ENCODE results near the gene ZFTA. TPM values are rescaled to one million over a fixed set of nuclear protein-coding genes. Genes with fewer than 3 reads are reported as not detected.
A peak's percentile ranks its signal among the peaks of the same experiment; 100 is the strongest.

Gene ZFTA
- total RNA-seq, 2 donors from 2014 or later: 4.5 to 7.5 TPM

DNA sequence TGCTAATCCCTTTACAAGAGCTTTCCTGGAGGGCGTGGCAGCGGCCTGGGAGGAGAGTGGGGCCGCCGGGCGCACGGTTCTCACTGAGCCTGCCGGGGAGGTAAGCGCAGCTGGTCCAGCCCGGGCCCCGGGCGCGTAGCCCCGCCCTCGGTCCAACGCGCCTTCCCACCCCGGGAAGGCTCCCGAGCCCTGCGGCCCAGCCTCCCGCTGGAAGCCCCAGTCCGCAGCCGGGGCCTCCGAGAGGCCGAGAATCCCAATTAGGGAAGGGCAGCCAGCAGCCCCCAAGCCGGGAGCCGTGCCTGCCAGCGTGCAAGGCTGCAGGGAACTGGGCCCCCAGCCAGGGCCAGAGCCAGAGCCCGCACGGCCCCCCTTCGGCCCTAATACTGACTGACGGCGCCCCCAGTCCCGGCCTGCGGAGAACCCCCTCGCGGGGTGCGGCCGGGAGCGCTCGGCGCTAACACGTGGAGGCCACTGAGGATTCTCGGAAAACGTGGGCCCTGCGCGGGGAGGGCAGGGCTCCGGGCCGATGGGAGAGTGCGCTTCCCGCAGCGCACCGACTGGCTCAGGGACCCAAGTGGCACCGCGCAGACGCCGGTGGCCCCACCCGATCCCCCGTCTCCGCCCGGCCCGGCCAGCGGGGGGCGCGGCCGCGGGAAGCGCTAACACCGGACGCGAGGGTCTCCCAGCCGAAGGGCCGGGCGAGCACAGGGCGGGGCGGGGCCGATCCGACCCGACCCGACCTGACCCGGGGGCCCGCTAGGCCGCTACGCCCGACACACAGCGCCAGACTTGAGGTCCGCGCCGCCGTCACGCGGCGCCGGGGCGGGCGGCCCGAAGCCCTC, 5.7 kb downstream of the ZFTA start:
- ATAC-seq (peak; percentile 58), DNase-seq (peak; percentile 48 to 54)
- intact Hi-C loops (cut with DNase I, micrococcal nuclease): no loop called here

DNA sequence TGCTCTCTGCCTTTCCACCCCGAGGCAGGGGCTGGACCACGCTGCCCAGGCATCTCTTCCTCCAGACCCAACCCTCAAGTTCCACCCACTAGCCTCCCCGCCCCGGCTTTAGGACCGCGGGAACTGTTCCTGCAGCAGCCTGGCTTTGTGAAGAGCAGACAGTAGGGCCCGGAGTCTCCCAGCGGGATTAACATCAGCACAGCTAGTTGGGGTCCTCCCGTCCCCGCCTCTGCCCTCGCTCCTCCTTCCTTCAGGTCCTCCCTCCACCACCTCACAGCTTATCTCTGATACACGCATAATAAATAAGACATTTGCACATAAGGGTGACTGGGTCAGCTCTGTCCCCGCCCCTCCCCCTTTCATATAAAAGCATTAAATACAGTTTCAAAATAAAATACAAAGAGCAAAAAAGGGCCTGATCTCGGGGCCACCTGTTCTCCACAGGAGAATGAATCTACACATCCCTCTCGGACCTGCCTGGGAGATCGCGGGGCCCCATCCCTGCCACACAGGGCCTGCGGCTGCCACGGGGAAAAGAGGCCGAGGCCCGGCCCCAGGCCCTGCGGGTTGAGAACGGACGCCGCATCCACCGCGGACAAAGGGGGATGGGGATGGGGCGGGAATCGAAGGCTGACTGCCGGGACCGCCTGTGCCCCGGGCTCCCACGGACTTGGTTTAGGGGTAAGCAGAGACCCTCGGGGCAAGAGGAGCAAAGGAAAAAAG, 6.5 kb downstream of the ZFTA start:
- ATAC-seq: no peak
- intact Hi-C loops (cut with DNase I, micrococcal nuclease): no loop called here

DNA sequence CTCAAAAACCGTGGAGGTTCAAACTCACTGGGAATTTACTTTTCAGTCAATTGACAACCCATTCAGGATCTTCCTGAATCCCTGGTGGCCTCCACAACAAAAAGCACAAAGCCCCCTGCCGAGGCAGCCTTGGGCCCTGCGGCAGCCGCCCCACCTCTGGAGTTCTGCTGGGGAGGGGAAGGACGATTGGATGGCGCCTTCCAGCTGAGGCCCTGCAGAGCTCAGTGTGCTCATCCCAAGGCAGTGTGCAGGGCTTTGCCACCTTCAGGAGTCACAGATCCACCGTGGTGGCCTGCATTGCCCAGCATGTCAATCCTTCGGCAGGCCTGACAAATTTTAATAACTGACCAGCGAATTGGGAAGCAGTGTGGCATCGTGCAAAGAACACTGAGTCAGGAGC, 7.4 kb downstream of the ZFTA start:
- DNase-seq: no peak
- intact Hi-C loops (cut with DNase I, micrococcal nuclease): no loop called here
- no peak for ATAC-seq

More for the DNA sequence above, 6.5 kb downstream of the ZFTA start:
- peak; percentile 14 to 30 for DNase-seq

DNA sequence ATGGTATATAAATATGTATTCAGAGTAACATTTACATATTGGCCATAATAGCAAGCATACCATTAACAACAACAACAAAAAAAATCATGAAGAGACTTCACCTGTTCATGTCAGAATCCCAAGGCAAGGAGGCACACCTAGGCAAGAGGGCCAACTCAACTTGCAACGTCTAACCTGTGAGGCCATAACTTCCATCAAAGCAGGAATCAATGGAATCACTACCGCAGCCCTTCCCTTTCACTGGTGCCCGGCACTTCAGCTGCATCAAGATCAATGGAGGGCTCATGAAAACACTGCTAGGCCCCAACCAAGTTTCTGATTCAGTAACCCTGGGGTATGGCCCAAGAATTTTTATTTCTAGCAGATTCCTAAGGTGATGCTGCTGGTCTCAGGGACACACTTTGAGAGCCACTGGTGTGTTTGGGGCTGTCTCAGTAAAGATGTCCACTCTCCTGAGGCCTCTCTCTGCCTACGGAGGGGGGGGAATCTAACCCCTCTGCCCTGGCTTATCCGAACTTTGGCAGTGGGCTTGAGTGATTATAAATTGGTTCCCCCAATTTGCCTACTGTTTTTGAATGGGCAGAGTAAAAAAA, 8.0 kb downstream of the ZFTA start:
- ATAC-seq: no peak
- intact Hi-C loops (cut with DNase I, micrococcal nuclease): no loop called here
- no peak for DNase-seq

DNA sequence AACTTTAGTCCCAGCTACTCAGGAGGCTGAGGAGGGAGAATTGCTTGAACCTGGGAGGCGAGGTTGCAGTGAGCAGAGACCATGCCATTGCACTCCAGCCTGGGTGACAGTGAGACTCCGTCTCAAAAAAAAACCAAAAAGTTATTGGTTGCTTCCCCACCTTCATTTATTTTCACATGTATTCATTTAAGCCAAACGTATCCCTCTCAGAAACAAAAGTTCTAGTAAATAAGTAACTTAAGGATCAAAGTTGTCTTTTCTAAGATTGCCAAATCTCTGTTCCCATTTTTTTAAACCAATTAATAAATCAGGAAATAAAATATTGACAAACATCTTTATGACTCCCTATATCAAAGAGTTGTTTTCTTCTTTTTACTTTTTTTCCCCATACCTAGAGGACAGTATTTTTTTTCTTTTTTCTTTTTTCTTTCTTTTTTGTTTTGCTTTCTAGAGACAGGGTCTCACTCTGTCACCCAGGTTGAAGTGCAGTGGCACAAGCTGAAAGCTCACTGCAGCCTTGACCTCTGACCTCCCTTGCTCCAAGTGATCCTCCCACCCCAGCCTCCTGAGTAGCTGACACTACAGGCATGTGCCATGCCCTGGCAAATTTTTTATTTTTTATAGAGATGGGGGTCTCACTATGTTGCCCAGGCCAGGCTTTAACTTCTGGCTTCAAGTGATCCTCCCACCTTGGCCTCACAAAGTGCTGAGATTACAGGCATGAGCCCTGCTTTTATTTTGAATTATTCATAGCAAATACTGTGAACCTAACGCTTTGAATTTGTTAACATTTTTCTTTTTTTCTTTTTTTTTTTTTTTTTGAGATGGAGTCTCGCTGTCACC, 11.4 kb downstream of the ZFTA start:
- intact Hi-C loops (cut with DNase I, micrococcal nuclease): no loop called here
- DNase-seq: no peak
- ATAC-seq: no peak

DNA sequence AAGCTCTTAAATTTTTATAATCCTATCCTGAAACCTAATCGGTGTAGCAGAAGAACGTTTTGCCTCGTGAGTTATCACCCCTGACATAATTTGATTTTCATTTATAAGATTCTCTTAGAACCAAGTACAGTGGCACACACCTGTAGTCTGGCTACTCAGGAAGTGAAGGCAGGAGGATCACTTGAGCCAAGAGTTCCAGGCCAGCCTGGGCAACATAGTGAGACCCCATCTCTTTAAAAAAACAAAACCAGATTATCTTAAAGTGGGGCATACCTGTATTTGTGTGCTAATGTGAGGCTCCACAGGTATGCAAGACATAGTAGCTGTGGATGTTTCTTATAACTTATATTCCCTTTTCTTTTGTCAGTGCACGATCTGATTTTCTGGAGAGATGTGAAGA, 19.0 kb downstream of the ZFTA start:
- intact Hi-C loops (cut with DNase I, micrococcal nuclease): loop anchor here in 1 of 2 donors (10.0 kb wide), 1 partner anchor 85 kb away; no protein-coding TSS in a partner anchor
- DNase-seq (no peak), ATAC-seq (no peak)

DNA sequence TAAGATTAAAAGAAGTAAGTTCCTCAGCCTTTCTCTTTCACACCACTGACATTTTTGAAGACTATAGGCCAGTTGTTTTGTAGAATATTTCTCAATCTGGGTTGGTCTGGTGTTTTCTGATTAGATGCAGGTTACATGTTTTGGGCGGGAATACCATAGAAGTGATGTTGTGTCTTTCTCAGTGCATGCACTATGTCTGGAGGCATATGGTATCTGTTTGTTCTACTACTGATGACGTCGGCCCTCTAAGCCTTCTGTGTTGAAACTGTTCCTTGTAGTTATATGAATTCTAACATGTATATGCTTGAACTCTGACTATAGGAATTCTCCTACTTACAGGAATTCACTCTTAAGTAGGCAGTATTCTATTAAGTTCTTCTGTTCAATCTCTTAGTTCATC, 21.6 kb downstream of the ZFTA start:
- ATAC-seq: no peak
- DNase-seq: no peak
- intact Hi-C loops (cut with DNase I, micrococcal nuclease): loop anchor here in 1 of 2 donors (10.0 kb wide), 1 partner anchor 82 kb away; no protein-coding TSS in a partner anchor

DNA sequence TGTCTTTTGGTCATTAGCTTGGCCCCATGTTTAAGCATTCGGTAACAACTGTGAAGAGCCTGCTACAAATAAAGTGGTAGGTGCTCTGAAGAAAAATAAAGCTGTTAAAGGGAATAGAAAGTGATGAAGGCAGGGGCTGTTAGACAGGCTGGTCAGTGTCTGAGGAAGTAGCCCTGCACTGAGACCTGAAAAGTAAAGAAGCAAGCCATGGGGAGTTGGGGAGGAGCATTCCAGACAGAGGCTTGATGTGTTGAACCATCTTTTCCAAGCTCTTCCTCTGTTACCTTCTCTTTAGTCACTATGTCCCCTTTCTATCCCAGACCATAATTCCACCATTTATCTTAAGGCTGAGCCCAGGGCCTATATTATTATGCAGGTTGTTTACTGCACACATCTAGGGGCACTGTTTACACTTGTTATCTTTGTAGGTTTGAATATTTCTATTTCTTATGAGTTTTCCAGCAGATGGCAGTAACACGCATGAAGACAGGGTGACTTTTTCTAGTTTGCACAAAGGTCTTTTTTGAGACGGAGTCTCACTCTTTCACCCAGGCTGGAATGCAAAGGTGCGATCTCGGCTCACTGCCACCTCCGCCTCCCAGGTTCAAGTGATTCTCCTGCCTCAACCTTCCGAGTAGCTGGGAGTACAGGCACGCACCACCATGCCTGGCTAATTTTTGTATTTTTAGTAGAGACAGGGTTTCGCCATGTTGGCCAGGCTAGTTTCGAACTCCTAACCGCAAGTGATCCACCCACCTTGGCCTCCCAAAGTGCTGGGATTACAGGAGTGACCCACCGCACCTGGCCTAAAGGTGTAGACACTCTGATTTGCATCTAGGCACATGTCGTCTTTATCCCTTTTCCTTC, 23.0 kb downstream of the ZFTA start:
- intact Hi-C loops (cut with DNase I, micrococcal nuclease): loop anchor here in 1 of 2 donors (10.0 kb wide), 1 partner anchor 81 kb away; no protein-coding TSS in a partner anchor
- ATAC-seq (peak; percentile 44), DNase-seq (no peak)

DNA sequence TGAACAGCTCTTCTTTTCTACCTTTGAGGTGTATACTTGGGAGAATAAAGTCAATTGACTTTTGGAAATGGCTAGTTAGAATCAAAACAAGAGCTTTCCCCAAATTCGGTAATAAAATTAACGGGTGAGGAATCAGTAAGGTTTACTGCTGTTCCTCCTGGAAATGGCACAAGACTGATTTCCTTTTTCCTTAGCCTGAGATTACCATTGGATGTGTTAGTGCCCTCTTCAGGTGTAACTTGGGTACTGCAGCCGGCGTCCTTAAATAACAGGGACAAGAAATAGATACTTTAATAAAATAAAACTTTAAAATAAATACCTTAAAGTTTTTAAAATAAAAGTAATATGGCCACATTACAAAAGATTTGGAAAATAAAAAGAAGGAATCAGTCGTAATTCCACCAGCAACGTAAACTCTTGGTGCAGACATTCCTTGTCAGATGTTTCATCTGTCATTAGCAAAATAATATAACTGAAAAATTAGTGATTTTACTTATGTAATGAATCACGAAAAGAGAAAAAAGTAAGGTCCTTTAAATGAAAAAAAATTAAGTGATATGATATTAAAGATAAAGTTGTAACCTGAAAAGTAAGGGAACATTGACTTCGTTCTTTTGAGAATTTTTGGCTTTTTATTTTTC, 29.7 kb downstream of the ZFTA start:
- intact Hi-C loops (cut with DNase I, micrococcal nuclease): loop anchor here in 1 of 2 donors (5.0 to 10.0 kb wide), 2 partner anchors 94 to 262 kb away; no protein-coding TSS in a partner anchor
- ATAC-seq (peak; percentile 61), DNase-seq (peak; percentile 39 to 84)

DNA sequence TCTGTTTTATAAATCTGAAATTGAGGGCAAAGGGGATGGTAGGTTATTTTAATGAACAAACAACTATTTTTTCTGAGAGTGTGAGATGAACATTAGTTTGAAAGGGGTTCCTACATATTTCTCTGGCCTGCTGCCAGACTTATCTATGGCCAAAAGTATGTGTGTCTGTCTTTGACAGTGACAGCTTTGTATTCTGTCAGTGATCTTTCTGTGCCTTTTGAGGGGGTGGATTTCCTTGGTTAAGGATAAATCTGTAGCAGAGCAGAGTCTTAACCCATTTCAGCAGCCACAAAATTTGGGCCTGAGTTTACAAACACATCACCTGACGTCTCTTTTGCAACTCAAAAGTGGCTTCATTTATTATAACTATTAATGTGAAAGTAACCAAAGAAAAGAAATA, 30.9 kb downstream of the ZFTA start:
- intact Hi-C loops (cut with DNase I, micrococcal nuclease): loop anchor here in 1 of 2 donors (5.0 to 10.0 kb wide), 2 partner anchors 93 to 260 kb away; no protein-coding TSS in a partner anchor
- no peak for ATAC-seq
- no peak for DNase-seq

DNA sequence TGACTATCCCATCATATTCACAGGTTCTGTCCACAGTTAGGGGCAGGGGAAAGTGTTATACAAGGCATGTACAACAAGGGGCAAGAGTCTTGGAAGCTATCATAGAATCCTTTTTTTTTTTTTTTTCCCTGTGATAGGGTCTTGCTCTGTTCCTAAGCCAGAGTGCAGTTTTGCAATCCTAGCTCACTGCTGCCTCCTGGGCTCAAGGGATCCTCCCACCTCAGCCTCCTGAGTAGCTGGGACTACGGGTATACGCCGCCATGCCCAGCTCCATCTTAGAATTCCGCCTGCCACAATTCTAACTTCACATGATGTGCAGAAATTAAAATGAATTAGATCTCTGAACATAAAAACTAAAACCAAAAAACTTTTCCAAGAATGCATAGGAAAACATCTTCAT, 31.7 kb downstream of the ZFTA start:
- DNase-seq (no peak), ATAC-seq (no peak)
- intact Hi-C loops (cut with DNase I, micrococcal nuclease): loop anchor here in 1 of 2 donors (5.0 to 10.0 kb wide), 2 partner anchors 92 to 260 kb away; no protein-coding TSS in a partner anchor

DNA sequence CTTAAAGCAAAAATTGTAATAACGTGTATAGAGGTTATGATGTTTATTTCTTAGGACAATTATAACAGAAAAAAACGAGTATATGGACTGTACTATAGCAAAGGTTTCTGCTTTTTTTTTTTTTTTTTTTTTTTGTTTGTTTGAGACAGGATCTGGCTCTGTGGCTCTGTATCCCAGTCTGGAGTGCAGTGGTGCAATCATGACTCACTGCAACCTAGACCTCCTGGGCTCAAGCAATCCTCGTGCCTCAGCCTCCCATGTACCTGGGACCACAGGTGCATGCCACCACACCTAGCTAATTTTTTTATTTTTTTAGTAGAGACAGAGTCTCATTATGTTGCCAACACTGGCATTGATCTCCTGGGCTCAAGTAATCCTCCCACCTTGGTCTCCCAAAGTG, 39.2 kb downstream of the ZFTA start:
- DNase-seq (no peak), ATAC-seq (no peak)
- intact Hi-C loops (cut with DNase I, micrococcal nuclease): no loop called here

DNA sequence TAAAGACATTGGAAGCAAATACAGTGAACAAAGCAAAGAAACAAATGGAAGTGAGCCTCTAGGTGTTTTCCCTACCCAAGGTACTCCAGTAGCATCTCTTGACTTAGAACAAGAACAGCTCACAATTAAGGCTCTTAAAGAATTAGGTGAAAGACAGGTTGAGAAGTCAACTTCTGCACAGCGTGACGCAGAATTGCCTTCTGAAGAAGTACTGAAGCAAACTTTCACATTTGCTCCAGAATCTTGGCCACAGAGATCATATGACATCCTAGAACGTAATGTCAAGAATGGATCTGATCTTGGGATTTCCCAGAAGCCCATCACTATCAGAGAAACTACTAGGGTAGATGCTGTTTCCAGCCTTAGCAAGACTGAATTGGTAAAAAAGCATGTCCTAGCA, 48.0 kb downstream of the ZFTA start:
- intact Hi-C loops (cut with DNase I, micrococcal nuclease): no loop called here
- ATAC-seq (no peak), DNase-seq (no peak)

DNA sequence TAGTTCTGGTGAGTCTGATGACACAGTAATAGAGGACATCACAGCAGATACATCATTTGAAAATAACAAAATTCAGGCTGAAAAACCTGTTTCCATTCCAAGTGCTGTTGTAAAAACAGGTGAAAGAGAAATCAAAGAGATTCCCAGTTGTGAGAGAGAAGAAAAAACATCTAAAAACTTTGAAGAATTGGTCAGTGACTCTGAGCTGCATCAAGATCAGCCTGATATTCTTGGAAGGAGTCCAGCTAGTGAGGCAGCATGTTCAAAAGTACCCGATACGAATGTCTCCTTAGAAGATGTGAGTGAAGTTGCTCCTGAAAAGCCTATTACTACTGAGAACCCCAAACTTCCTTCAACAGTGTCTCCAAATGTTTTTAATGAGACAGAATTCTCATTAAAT, 48.6 kb downstream of the ZFTA start:
- ATAC-seq (no peak), DNase-seq (no peak)
- intact Hi-C loops (cut with DNase I, micrococcal nuclease): no loop called here

DNA sequence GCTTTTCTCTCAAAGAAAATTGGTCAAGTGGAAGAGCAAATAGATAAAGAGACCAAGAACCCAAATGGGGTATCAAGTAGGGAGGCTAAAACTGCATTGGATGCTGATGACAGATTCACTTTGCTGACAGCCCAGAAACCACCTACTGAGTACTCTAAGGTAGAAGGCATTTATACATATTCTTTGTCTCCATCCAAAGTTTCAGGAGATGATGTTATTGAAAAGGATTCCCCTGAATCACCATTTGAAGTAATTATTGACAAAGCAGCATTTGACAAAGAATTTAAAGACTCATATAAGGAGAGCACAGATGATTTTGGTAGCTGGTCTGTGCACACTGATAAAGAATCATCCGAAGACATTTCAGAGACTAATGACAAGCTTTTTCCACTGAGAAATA, 49.6 kb downstream of the ZFTA start:
- DNase-seq: no peak
- ATAC-seq: no peak
- intact Hi-C loops (cut with DNase I, micrococcal nuclease): no loop called here

All from left colon (tissue), 2 donors.